ENCODE data around the gene CDADC1. TPM values are rescaled to one million over a fixed set of nuclear protein-coding genes. Genes with fewer than 3 reads are reported as not detected.

Gene CDADC1
- total RNA-seq, 2 donors from 2014 or later, result 8.9 to 10.1 TPM

DNA sequence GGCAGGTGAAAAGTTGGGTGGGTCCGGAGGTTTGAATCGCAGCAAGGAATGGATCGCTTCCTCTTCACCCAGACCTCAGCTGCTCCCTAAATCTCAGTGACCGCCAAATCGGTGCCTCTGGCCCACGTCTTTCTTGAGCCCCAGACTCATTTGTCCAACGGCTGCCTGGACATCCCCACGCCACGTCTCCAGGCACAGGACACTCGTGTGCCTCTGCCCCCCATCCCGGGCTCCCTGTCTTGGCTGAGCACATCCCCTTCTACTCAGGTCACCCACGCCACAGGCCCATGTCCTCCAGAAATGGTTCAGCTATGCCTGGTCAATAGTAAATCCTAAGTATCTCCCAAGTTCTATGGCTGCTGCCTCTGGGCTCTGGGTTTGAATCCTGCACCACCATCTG is 56.6 kb downstream of the CDADC1 start:
- Histone ChIP-seq H3K4me3 (no peak overlapping the region), H3K27ac (no peak overlapping the region), H3K4me1 (no peaks in the 10 kb centered on the region), H3K36me3 (no peaks in the 10 kb centered on the region), H3K9ac (ENCODE audit: low read depth in 2 of 2, low read length in 2 of 2) (no peak overlapping the region), H3K27me3 (no peaks in the 10 kb centered on the region), H3K9me3 (no peaks in the 10 kb centered on the region)
- TF ChIP-seq, protein P1, sequence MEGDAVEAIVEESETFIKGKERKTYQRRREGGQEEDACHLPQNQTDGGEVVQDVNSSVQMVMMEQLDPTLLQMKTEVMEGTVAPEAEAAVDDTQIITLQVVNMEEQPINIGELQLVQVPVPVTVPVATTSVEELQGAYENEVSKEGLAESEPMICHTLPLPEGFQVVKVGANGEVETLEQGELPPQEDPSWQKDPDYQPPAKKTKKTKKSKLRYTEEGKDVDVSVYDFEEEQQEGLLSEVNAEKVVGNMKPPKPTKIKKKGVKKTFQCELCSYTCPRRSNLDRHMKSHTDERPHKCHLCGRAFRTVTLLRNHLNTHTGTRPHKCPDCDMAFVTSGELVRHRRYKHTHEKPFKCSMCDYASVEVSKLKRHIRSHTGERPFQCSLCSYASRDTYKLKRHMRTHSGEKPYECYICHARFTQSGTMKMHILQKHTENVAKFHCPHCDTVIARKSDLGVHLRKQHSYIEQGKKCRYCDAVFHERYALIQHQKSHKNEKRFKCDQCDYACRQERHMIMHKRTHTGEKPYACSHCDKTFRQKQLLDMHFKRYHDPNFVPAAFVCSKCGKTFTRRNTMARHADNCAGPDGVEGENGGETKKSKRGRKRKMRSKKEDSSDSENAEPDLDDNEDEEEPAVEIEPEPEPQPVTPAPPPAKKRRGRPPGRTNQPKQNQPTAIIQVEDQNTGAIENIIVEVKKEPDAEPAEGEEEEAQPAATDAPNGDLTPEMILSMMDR (IDR thresholded peaks at IDR 0.05), result no peak
- intact Hi-C loops (cut with DNase I), result loop anchor here (5.0 kb wide), 1 partner anchor 133 kb away; no protein-coding TSS in a partner anchor
- DNase-seq, result no peak

DNA sequence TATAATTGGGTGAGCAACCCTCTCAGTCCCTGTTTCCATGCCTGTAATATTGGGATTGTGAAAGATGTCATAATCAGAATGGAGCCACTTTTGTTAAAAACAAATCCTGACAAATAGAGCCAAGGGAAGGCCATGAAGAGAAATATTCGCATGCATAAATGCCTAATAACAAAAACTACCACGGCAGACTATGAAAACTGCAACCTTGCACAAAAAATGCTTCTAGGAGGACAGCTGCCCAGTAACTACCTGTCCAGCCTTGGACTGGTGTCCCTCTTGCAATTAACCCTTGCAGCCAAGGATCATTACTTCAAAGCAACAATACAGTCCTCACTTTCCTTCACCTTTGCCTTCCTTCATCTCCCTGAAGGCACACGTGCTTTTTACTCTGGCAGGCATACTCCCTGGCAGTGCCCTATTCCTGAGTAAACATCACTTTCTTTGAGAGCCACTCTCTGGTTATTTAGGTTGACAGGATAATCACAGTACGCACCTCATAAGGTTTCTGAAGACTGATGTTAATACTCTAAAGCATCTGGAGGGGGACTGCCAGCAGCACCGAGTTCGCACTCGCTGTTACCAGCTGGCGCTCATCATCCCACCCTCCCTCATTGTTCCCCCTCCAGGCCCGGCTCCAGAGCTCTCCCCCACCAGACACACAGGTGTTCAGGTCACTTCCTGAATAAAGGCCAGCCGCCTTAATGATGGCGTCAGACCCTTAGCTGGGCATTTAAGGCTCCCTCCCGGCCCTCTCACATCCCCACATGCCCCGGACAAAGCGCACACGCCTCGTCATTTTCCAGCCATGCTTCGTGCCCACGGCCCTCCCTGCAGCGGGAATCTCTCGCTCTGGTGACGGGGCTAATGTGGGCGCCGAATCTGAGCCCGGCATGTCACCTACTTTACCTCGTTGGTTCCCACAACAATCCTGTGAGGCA is 57.3 kb downstream of the CDADC1 start:
- H3K4me3 ChIP-seq, result no peak overlapping the region
- no peaks in the 10 kb centered on the region for H3K27me3 ChIP-seq
- intact Hi-C loops (cut with DNase I), result loop anchor here (5.0 kb wide), 1 partner anchor 132 kb away; no protein-coding TSS in a partner anchor
- no peak overlapping the region for H3K27ac ChIP-seq
- DNase-seq, result no peak
- no peaks in the 10 kb centered on the region for H3K9me3 ChIP-seq
- TF ChIP-seq, protein P1 (IDR thresholded peaks at IDR 0.05), result no peak
- no peak overlapping the region for H3K9ac ChIP-seq (ENCODE audit: low read depth in 2 of 2, low read length in 2 of 2)
- H3K4me1 ChIP-seq, result no peaks in the 10 kb centered on the region
- H3K36me3 ChIP-seq, result no peaks in the 10 kb centered on the region

DNA sequence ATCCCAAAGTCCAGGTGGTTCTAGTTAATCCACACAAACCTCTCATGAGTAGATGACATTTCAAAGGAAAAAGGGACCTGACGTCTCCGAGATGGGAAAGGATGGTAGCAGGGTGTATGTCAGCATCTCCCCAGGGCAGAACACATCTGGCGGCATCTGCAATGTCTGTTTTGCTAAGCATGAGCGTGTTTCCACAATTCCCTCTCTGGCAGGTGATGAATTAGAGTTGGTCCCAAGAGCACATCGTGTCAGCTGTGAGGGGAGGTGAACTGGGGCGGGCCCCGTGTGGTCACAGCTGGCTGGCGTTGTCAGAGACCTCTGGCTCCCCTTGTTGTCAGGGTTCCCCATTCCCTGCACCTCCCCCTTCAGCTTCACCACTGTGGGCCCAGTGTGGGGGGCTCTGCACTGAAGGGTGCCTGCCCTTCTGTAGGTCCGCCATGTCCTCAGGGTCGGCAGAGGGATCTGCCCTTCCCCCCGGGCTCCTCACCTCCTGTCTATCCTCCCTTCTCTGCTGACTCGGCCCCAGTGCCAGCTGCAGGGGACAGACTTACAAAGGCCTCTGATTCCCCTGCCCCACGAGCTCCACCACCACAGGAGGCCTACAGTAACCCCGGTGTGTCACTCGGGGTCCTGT is 58.2 kb downstream of the CDADC1 start:
- no peak for DNase-seq
- Histone ChIP-seq H3K4me3 (no peak overlapping the region), H3K9me3 (no peaks in the 10 kb centered on the region), H3K27me3 (no peaks in the 10 kb centered on the region), H3K9ac (ENCODE audit: low read depth in 2 of 2, low read length in 2 of 2) (no peak overlapping the region), H3K27ac (no peak overlapping the region), H3K4me1 (no peaks in the 10 kb centered on the region), H3K36me3 (no peaks in the 10 kb centered on the region)
- intact Hi-C loops (cut with DNase I), result no loop called here
- TF ChIP-seq, protein P1 (IDR thresholded peaks at IDR 0.05), result no peak

DNA sequence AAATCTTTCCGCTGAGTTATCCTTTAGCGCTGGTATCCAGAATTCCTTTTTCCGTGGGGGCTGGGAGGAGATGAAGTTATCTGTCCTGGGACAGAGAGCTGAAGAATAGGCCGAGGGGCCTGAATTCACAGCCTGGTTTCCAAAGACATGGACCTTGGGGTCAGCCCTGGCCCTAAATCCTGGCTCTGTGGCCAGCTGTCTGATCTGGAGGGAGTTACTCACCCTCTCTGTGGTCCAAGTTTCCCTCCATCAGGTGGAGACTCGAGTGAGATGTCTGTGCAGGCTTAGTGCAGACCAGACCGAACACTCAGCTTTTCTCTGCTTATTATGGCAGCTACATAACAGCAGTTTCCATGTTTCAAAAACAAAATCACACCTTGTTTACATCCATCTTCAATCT is 59.6 kb downstream of the CDADC1 start:
- H3K36me3 ChIP-seq, result no peaks in the 10 kb centered on the region
- no peak overlapping the region for H3K4me3 ChIP-seq
- no peak for DNase-seq
- H3K27ac ChIP-seq, result no peak overlapping the region
- no peaks in the 10 kb centered on the region for H3K27me3 ChIP-seq
- H3K4me1 ChIP-seq, result no peaks in the 10 kb centered on the region
- TF ChIP-seq, protein P1 (IDR thresholded peaks at IDR 0.05), result no peak
- intact Hi-C loops (cut with DNase I), result no loop called here
- H3K9me3 ChIP-seq, result no peaks in the 10 kb centered on the region
- no peak overlapping the region for H3K9ac ChIP-seq (ENCODE audit: low read depth in 2 of 2, low read length in 2 of 2)

- Histone ChIP-seq H3K9ac (ENCODE audit: low read depth in 2 of 2, low read length in 2 of 2) (no peak overlapping the region), H3K4me1 (no peaks in the 10 kb centered on the region), H3K4me3 (no peak overlapping the region), H3K9me3 (no peaks in the 10 kb centered on the region), H3K27me3 (no peaks in the 10 kb centered on the region), H3K36me3 (no peaks in the 10 kb centered on the region), H3K27ac (peak overlapping the region; percentile 26)
- intact Hi-C loops (cut with DNase I), result no loop called here
- TF ChIP-seq, protein P1 (IDR thresholded peaks at IDR 0.05), result no peak
- peak; percentile 63 for DNase-seq
Observed at GRCh38 chr13:49308097-49308875, 60.6 kb downstream of the CDADC1 start.
